Heart left ventricle (tissue), 16 donors: ENCODE results near the gene GAGE12J. TPM values are rescaled to one million over a fixed set of nuclear protein-coding genes. Genes with fewer than 3 reads are reported as not detected.
"Not testable (repeated sequence)": the region's sequence is repeated elsewhere in the genome, so short reads cannot be mapped to it uniquely, and the experiment has no call there.

ENCODE experiments used
- ATAC-seq, 4 donors: fragments of 200-7000 bp; cut with Tn5 transposase; one replicate each; pipeline ENCODE4 v1.9.1; 2020 to 2022; ENCODE audit warnings: moderate library complexity in 4 of 4, mild to moderate bottlenecking in 3 of 4, moderate number of reproducible peaks in 1 of 4
- DNase-seq, 5 donors: peaks; one replicate each; pipeline ENCODE4 v3.0.0-alpha.2; 2020
- H3K27ac ChIP-seq, 12 donors: fragments of 200-600 bp; sonication (generic) in 4 of 12; one replicate each; pipeline versions ENCODE4 v1.5.0 to v1.8.0; 2016 to 2022; ENCODE audit warnings: mild to moderate bottlenecking in 2 of 12
- H3K27me3 ChIP-seq, 9 donors: fragments of 200-600 bp; sonication (generic) in 2 of 9; one replicate each; pipeline versions ENCODE4 v1.5.1 to v1.8.0; 2016 to 2022; ENCODE audit warnings: mild to moderate bottlenecking in 3 of 9
- H3K36me3 ChIP-seq, 9 donors: fragments of 200-600 bp; sonication (generic) in 2 of 9; one replicate each; pipeline versions ENCODE4 v1.5.0 to v1.8.0; 2018 to 2022; ENCODE audit warnings: mild to moderate bottlenecking in 2 of 9
- H3K4me1 ChIP-seq, 12 donors: fragments of 200-600 bp; sonication (generic) in 4 of 12; one replicate each; pipeline versions ENCODE4 v1.5.0 to v1.8.0; 2016 to 2022; ENCODE audit warnings: mild to moderate bottlenecking in 3 of 12
- H3K4me3 ChIP-seq, 12 donors: fragments of 200-600 bp; sonication (generic) in 4 of 12; one replicate each; pipeline versions ENCODE4 v1.5.0 to v1.8.0; 2017 to 2022; ENCODE audit warnings: mild to moderate bottlenecking in 9 of 12, moderate library complexity in 4 of 12
- H3K9me3 ChIP-seq, 12 donors: fragments of 200-600 bp; sonication (generic) in 4 of 12; one replicate each; pipeline versions ENCODE4 v1.5.0 to v1.8.0; 2016 to 2022; ENCODE audit warnings: mild to moderate bottlenecking in 1 of 12
- WGBS, 4 donors: extraction: QIAGEN DNeasy Blood & Tissue Kit in 2 of 4; methylation state at CpG; one replicate each; pipeline versions ENCODE4 v1.1.5 to v1.1.7; 2013 to 2018; 5-methylcytosine and 5-hydroxymethylcytosine counted together
- intact Hi-C, 10 donors: fragments of 100-400 bp; cut with DNase I; formaldehyde crosslinking; loops; one replicate each; pipeline versions ENCODE4 v1.11.1 to v1.14.2; 2022
- polyA plus RNA-seq, 2 donors: library from polyadenylated mRNA; stranded (reverse); fragments of 200-250 nt; gene quantifications; one replicate each; pipeline ENCODE4 v1.2.3, GENCODE V29; 2013
- total RNA-seq, 9 donors: library from RNA; depleted of rRNA in 2 of 9; stranded (reverse); fragments of >200 nt in 2 of 9; fragmentation: NEBNext Ultra II Directional in 3 of 9; extraction: Animal tissue kit (Norgen Biotek cat#: 25700) in 3 of 9; gene quantifications; one replicate each; pipeline versions ENCODE4 v1.1.0 to v1.2.4, GENCODE V29; 2016 to 2023
- donor health status: ischemic (EF 13 %, LVEDD 7.1; RV severe dilation, severe dysfunction).
- donor health status: healthy with polysubstance abuse.
- donor health status: DM: no; HTN: yes; CAD: no.
- donor health status: DM: no; HTN: no; CAD: no.
- donor health status: ischemic (EF 25% LVEDD 6.9; RV normal size, moderate dysfunction).
- donor health status: ischemic (EF 25% LVEDD 5.7; RV mildly dilated, moderate dysfunction).
- donor health status: healthy.
- donor health status: DM: yes; HTN: yes; CAD: no.
- donor health status: ischemic (EF 35%, LVEDD 5.7; RV mildly dilated, moderate dysfunction).
- donor health status: nonischemic (EF 11% LVEDD 7.7; RV severe dilation, severe dysfunction).
- donor health status: DM: yes; HTN: yes; CAD: no.
- donor health status: PGD.
- donor health status: ischemic (EF 29% LVEDD 5.4; RV normal size, mild dysfunction).
- donor health status: nonischemic (EF 23%, LVEDD 6.1; RV moderate dilation, normal function).

Gene GAGE12J
- total and polyA plus RNA-seq, 11 donors: not detected

GRCh38 chrX:49331282-49331681 lies 9.4 kb downstream of the GAGE12J start, which contains the start of gene GAGE13:
Gene GAGE13 (plus strand): TSS chrX:49331582. CDS start chrX:49332738, 1,156 bp downstream.
- H3K4me1 ChIP-seq, H3K27ac ChIP-seq, H3K9me3 ChIP-seq, DNase-seq, H3K27me3 ChIP-seq, H3K4me3 ChIP-seq, H3K36me3 ChIP-seq, ATAC-seq, intact Hi-C loops: not testable (repeated sequence)
- no CpG with 5 or more reads among the region's 16 CpGs for WGBS, 4 donors

GRCh38 chrX:49331841-49332240 lies 10.0 kb downstream of the GAGE12J start:
- intact Hi-C loops, H3K4me3 ChIP-seq, ATAC-seq, H3K9me3 ChIP-seq, H3K36me3 ChIP-seq, H3K4me1 ChIP-seq, H3K27me3 ChIP-seq, H3K27ac ChIP-seq: not testable (repeated sequence)
- DNase-seq: peak in 1 of 5 donors; percentile 16
- 92% methylated on average over 20 of the region's 26 CpGs; no CpG with 5 or more reads in 3 of the 4 donors for WGBS, 4 donors

- H3K4me1 ChIP-seq, H3K4me3 ChIP-seq, H3K36me3 ChIP-seq, H3K27ac ChIP-seq, ATAC-seq, H3K9me3 ChIP-seq, H3K27me3 ChIP-seq, intact Hi-C loops: not testable (repeated sequence)
- WGBS, 4 donors: 93 to 96% (median 94%) methylated on average over 7 to 16 of the region's 24 CpGs; no CpG with 5 or more reads in 1 of the 4 donors
- DNase-seq: peak in 2 of 5 donors; percentile 24 to 37
Observed at GRCh38 chrX:49341449-49341848, 19.6 kb downstream of the GAGE12J start.

GRCh38 chrX:49344496-49345175 lies 22.8 kb downstream of the GAGE12J start:
- H3K4me3 ChIP-seq, H3K9me3 ChIP-seq, H3K36me3 ChIP-seq, H3K27me3 ChIP-seq, DNase-seq, ATAC-seq, H3K27ac ChIP-seq, H3K4me1 ChIP-seq, intact Hi-C loops: not testable (repeated sequence)
- WGBS, 4 donors: 73 to 79% (median 75%) methylated on average over 11 to 14 of the region's 15 CpGs

GRCh38 chrX:49345402-49345801 lies 23.6 kb downstream of the GAGE12J start:
- ATAC-seq, DNase-seq, H3K36me3 ChIP-seq, H3K27me3 ChIP-seq, H3K9me3 ChIP-seq, H3K4me3 ChIP-seq, H3K27ac ChIP-seq, intact Hi-C loops, H3K4me1 ChIP-seq: not testable (repeated sequence)
- WGBS, 4 donors: 76 to 87% (median 78%) methylated on average over 5 to 9 of the region's 10 CpGs

- H3K4me3 ChIP-seq, H3K9me3 ChIP-seq, H3K27me3 ChIP-seq, intact Hi-C loops, H3K36me3 ChIP-seq, ATAC-seq, H3K27ac ChIP-seq, H3K4me1 ChIP-seq: not testable (repeated sequence)
- DNase-seq: peak in 1 of 5 donors; percentile 29
- WGBS, 4 donors: 80 to 91% (median 85%) methylated on average over 7 to 11 of the region's 11 CpGs
Observed at GRCh38 chrX:49346150-49346549, 24.3 kb downstream of the GAGE12J start.

Other genes with a start within 250 kb of the GAGE12J start
- 10 to 100 TPM in 5 of 9 donors, 1 to 10 TPM in 4; 8.0 to 24.0 (median 10.9) TPM for gene PRAF2, start 248.0 kb upstream of the GAGE12J start, total RNA-seq
- 10 to 100 TPM; 18.7 to 20.7 TPM for gene PRAF2, start 248.0 kb upstream of the GAGE12J start, polyA plus RNA-seq
- 10 to 100 TPM; 49.2 to 98.5 (median 68.5) TPM for gene WDR45, start 242.2 kb upstream of the GAGE12J start, total RNA-seq
- 10 to 100 TPM; 65.1 to 89.9 TPM for gene WDR45, start 242.2 kb upstream of the GAGE12J start, polyA plus RNA-seq
- gene GPKOW, start 198.3 kb upstream of the GAGE12J start, total RNA-seq: 10 to 100 TPM; 17.5 to 30.9 (median 19.4) TPM
- gene GPKOW, start 198.3 kb upstream of the GAGE12J start, polyA plus RNA-seq: 10 to 100 TPM in 1 of 2 donors, 1 to 10 TPM in 1; 8.9 to 29.5 TPM
- 1 to 10 TPM; 2.6 to 7.1 (median 3.3) TPM for gene MAGIX, start 159.3 kb upstream of the GAGE12J start, total RNA-seq
- 1 to 10 TPM; 2.9 to 6.7 TPM for gene MAGIX, start 159.3 kb upstream of the GAGE12J start, polyA plus RNA-seq
- gene PLP2, start 150.1 kb upstream of the GAGE12J start, total RNA-seq: 100 to 1,000 TPM in 3 of 9 donors, 10 to 100 TPM in 6; 22.4 to 155 (median 50.4) TPM
- gene PLP2, start 150.1 kb upstream of the GAGE12J start, polyA plus RNA-seq: 100 to 1,000 TPM in 1 of 2 donors, 10 to 100 TPM in 1; 63.0 to 373 TPM
- 10 to 100 TPM in 2 of 9 donors, 1 to 10 TPM in 7; 6.6 to 12.7 (median 9.3) TPM for gene PRICKLE3, start 135.7 kb upstream of the GAGE12J start, total RNA-seq
- 10 to 100 TPM in 1 of 2 donors, 1 to 10 TPM in 1; 6.5 to 13.2 TPM for gene PRICKLE3, start 135.7 kb upstream of the GAGE12J start, polyA plus RNA-seq
- gene SYP, start 121.8 kb upstream of the GAGE12J start, total RNA-seq: 1 to 10 TPM in 6 of 9 donors, under 1 TPM in 3; 0.49 to 2.7 (median 1.1) TPM
- gene SYP, start 121.8 kb upstream of the GAGE12J start, polyA plus RNA-seq: 1 to 10 TPM; 1.3 to 3.7 TPM
- under 1 TPM in 6 of 9 donors, not detected in 3; 0.06 to 0.37 (median 0.09) TPM for gene CACNA1F, start 88.7 kb upstream of the GAGE12J start, total RNA-seq
- gene CACNA1F, start 88.7 kb upstream of the GAGE12J start, polyA plus RNA-seq: under 1 TPM; 0.04 TPM
- 10 to 100 TPM in 8 of 9 donors, 1 to 10 TPM in 1; 9.6 to 13.4 (median 10.9) TPM for gene CCDC22, start 86.6 kb upstream of the GAGE12J start, total RNA-seq
- 10 to 100 TPM in 1 of 2 donors, 1 to 10 TPM in 1; 6.5 to 14.9 TPM for gene CCDC22, start 86.6 kb upstream of the GAGE12J start, polyA plus RNA-seq
- gene FOXP3, start 57.3 kb upstream of the GAGE12J start, total RNA-seq: 1 to 10 TPM in 1 of 9 donors, not detected in 8; 1.4 TPM
- gene FOXP3, start 57.3 kb upstream of the GAGE12J start, polyA plus RNA-seq: under 1 TPM in 1 of 2 donors, not detected in 1; 0.11 TPM
- gene PPP1R3F, start 52.2 kb upstream of the GAGE12J start, total RNA-seq: 10 to 100 TPM; 14.4 to 28.4 (median 22.6) TPM
- gene PPP1R3F, start 52.2 kb upstream of the GAGE12J start, polyA plus RNA-seq: 10 to 100 TPM; 13.9 to 31.7 TPM
- gene GAGE10, start 18.4 kb upstream of the GAGE12J start, total RNA-seq: not detected
- not detected for gene GAGE10, start 18.4 kb upstream of the GAGE12J start, polyA plus RNA-seq
- not detected for gene GAGE13, start 9.5 kb downstream of the GAGE12J start, total RNA-seq
- gene GAGE13, start 9.5 kb downstream of the GAGE12J start, polyA plus RNA-seq: not detected
- gene GAGE12C, start 210.1 kb downstream of the GAGE12J start, total RNA-seq: not detected
- gene GAGE12C, start 210.1 kb downstream of the GAGE12J start, polyA plus RNA-seq: not detected
- gene GAGE12D, start 219.7 kb downstream of the GAGE12J start, total RNA-seq: not detected
- not detected for gene GAGE12D, start 219.7 kb downstream of the GAGE12J start, polyA plus RNA-seq
- not detected for gene GAGE12E, start 229.3 kb downstream of the GAGE12J start, total RNA-seq
- gene GAGE12E, start 229.3 kb downstream of the GAGE12J start, polyA plus RNA-seq: not detected
- gene GAGE12F, start 238.8 kb downstream of the GAGE12J start, total RNA-seq: not detected
- gene GAGE12F, start 238.8 kb downstream of the GAGE12J start, polyA plus RNA-seq: not detected
- gene GAGE12G, start 248.4 kb downstream of the GAGE12J start, total RNA-seq: not detected
- not detected for gene GAGE12G, start 248.4 kb downstream of the GAGE12J start, polyA plus RNA-seq